A549 (cell line): ENCODE measurements around the gene NEDD8. TPM values are rescaled to one million over a fixed set of nuclear protein-coding genes. Genes with fewer than 3 reads are reported as not detected.

Experiments
- ATAC-seq, 2 experiments: fragments of 200-7000 bp in 1 of 2; fragments of >200 bp in 1 of 2; cut with Nextera tagmentation in 1 of 2; cut with Tn5 transposase in 1 of 2; 3 replicates each; pipeline versions ENCODE4 v1.8.0 to v1.9.1; 2018 to 2020; ENCODE audit warnings: mild to moderate bottlenecking in 1 of 2, moderate library complexity in 1 of 2
- CTCF ChIA-PET: fragments of 300-600 bp; sonication (Branson Sonifier 250); formaldehyde crosslinking; extraction: SDS; loops from one replicate; lab custom pipeline; 2021; ENCODE audit warnings: antibody characterized with exemption, inconsistent platforms; lab: Yijun Ruan, JAX
- POLR2A ChIA-PET: fragments of 350-600 bp; formaldehyde crosslinking; extraction: SDS; loops from one replicate; lab custom pipeline; 2021; ENCODE audit warnings: antibody characterized with exemption, inconsistent platforms; lab: Yijun Ruan, JAX
- DNase-seq, 2 experiments: peaks; one replicate each; pipeline versions ENCODE4 v3.0.0 to v3.0.0-alpha.2; 2011 to 2016; ENCODE audit warnings: low read depth in 1 of 2, low spot score in 1 of 2
- FAIRE-seq: peaks from 2 replicates; lab custom pipeline; 2011; peaks lifted over from hg19 to GRCh38; lab: Jason Lieb, UNC
- H3K27ac ChIP-seq, 2 experiments: fragments of >200 bp; sonication (Bioruptor Twin); formaldehyde crosslinking; 3 replicates each; pipeline ENCODE4 v1.5.1; 2016 to 2017
- H3K4me1 ChIP-seq: fragments of >200 bp; sonication (Bioruptor Twin); formaldehyde crosslinking; 3 replicates; pipeline ENCODE4 v1.6.1; 2016
- H3K4me2 ChIP-seq: fragments of >200 bp; sonication (Bioruptor Twin); formaldehyde crosslinking; 3 replicates; pipeline ENCODE4 v1.6.1; 2016
- H3K4me3 ChIP-seq: fragments of >200 bp; sonication (Bioruptor Twin); formaldehyde crosslinking; 3 replicates; pipeline ENCODE4 v1.5.1; 2016
- H3K9me3 ChIP-seq: fragments of >200 bp; sonication (Bioruptor Twin); formaldehyde crosslinking; 3 replicates; pipeline ENCODE4 v1.6.1; 2016
- BHLHE40 ChIP-seq: IDR thresholded peaks from 2 replicates; pipeline ENCODE4 v1.6.1; 2012; ENCODE audit warnings: low read depth, low read length, inconsistent platforms
- CBX2 ChIP-seq: fragments of 200-600 bp; sonication (generic); IDR thresholded peaks from 2 replicates; pipeline ENCODE4 v1.6.1; 2016; ENCODE audit warnings: low read depth, mild to moderate bottlenecking, borderline replicate concordance
- CEBPB ChIP-seq, 2 experiments: fragments of >200 bp in 1 of 2; sonication (Bioruptor Twin) in 1 of 2; formaldehyde crosslinking in 1 of 2; IDR thresholded peaks; 2 replicates each; pipeline ENCODE4 v1.6.1; 2012 to 2016
- CHD4 ChIP-seq: fragments of 200-600 bp; sonication (generic); IDR thresholded peaks from 2 replicates; pipeline ENCODE4 v1.6.1; 2016; ENCODE audit warnings: antibody characterized with exemption, mild to moderate bottlenecking, borderline replicate concordance
- FOSB ChIP-seq: fragments of 250-450 bp; sonication (Bioruptor Pico); IDR thresholded peaks from 2 replicates; pipeline ENCODE4 v1.5.0; 2020; ENCODE audit warnings: mild to moderate bottlenecking, moderate library complexity
- FOXS1 ChIP-seq: fragments of 250-450 bp; sonication (Bioruptor Pico); IDR thresholded peaks from 2 replicates; pipeline ENCODE4 v1.5.0; 2020; ENCODE audit warnings: mild to moderate bottlenecking, moderate library complexity
- HDAC2 ChIP-seq: fragments of 200-600 bp; sonication (generic); IDR thresholded peaks from 2 replicates; pipeline ENCODE4 v1.6.1; 2016
- HOXA7 ChIP-seq: fragments of 250-450 bp; sonication (Bioruptor Pico); IDR thresholded peaks from 2 replicates; pipeline ENCODE4 v1.5.0; 2020; ENCODE audit warnings: mild to moderate bottlenecking, moderate library complexity
- JUNB ChIP-seq: fragments of >200 bp; sonication (Bioruptor Twin); formaldehyde crosslinking; IDR thresholded peaks from 2 replicates; pipeline ENCODE4 v1.6.1; 2016
- KDM5A ChIP-seq: fragments of 200-600 bp; sonication (generic); IDR thresholded peaks from 2 replicates; pipeline ENCODE4 v1.6.1; 2016; ENCODE audit warnings: antibody characterized with exemption, mild to moderate bottlenecking
- MYC ChIP-seq: IDR thresholded peaks from 2 replicates; pipeline ENCODE4 v1.6.1; 2012; ENCODE audit warnings: mild to moderate bottlenecking, inconsistent platforms, low read length, improper control_type of control experiment, borderline replicate concordance
- NR3C1 ChIP-seq: fragments of >200 bp; sonication (Bioruptor Twin); formaldehyde crosslinking; IDR thresholded peaks from 3 replicates; pipeline ENCODE4 v1.6.1; 2017
- POLR2AphosphoS2 ChIP-seq: conservative IDR thresholded peaks from 2 replicates; pipeline ENCODE4 v1.6.1; 2012; ENCODE audit warnings: low read length, improper control_type of control experiment, inconsistent platforms
- RAD21 ChIP-seq, 2 experiments: fragments of >200 bp in 1 of 2; sonication (Bioruptor Twin) in 1 of 2; formaldehyde crosslinking in 1 of 2; IDR thresholded peaks in 1 of 2; conservative IDR thresholded peaks in 1 of 2; 2 replicates in 1 of 2; 3 replicates in 1 of 2; pipeline ENCODE4 v1.6.1; 2012 to 2018; ENCODE audit warnings: inconsistent platforms in 1 of 2
- RCOR1 ChIP-seq: fragments of 150-350 bp; IDR thresholded peaks from 2 replicates; pipeline ENCODE4 v1.6.1; 2014; ENCODE audit warnings: antibody characterized with exemption, low read length, low read depth
- RFX5 ChIP-seq: fragments of 450-650 bp; IDR thresholded peaks from 2 replicates; pipeline ENCODE4 v1.7.1; 2014; ENCODE audit warnings: antibody characterized with exemption, mild to moderate bottlenecking, moderate library complexity
- TP53 ChIP-seq: fragments of 250-450 bp; sonication (Bioruptor Pico); IDR thresholded peaks from 2 replicates; pipeline ENCODE4 v1.5.0; 2021; ENCODE audit warnings: mild to moderate bottlenecking, moderate library complexity
- ZNF302 ChIP-seq: fragments of 250-450 bp; sonication (Bioruptor Pico); IDR thresholded peaks from 2 replicates; pipeline ENCODE4 v1.9.0; 2021; ENCODE audit warnings: inconsistent platforms, mild to moderate bottlenecking, moderate library complexity
- ZSCAN20 ChIP-seq: fragments of 250-450 bp; sonication (Bioruptor Pico); IDR thresholded peaks from 2 replicates; pipeline ENCODE4 v1.8.0; 2022; ENCODE audit warnings: mild to moderate bottlenecking, moderate library complexity
- WGBS: methylation state at CpG from one replicate; pipeline ENCODE4 v1.1.6; 2017; ENCODE audit errors: missing lambda C conversion rate; 5-methylcytosine and 5-hydroxymethylcytosine counted together
- polyA plus RNA-seq, 4 experiments: library from polyadenylated mRNA; depleted of rRNA in 3 of 4; stranded (reverse); fragments of >200 nt; fragmentation: RNase III in 1 of 4; extraction: RNeasy Plus Mini Kit Qiagen cat#74134 plus additional on column Dnase treatment in 1 of 4; gene quantifications; 2 replicates in 3 of 4; 3 replicates in 1 of 4; pipeline ENCODE4 v1.2.3, GENCODE V29; 2011 to 2017
- TF ChIP-seq, protein P1 (sequence below): fragments of 250-450 bp; sonication (Bioruptor Pico); IDR thresholded peaks from 2 replicates; pipeline ENCODE4 v1.5.0; 2021; ENCODE audit warnings: mild to moderate bottlenecking, moderate library complexity, borderline replicate concordance
- TF ChIP-seq, protein P2 (sequence below): fragments of >200 bp; sonication (Bioruptor Twin); formaldehyde crosslinking; IDR thresholded peaks from 2 replicates; pipeline ENCODE4 v1.6.1; 2016

NEDD8 gene
- polyA plus RNA-seq, 2 of the 4 experiments (the other 2 are of a cell fraction) = 433 to 589 TPM

DNA sequence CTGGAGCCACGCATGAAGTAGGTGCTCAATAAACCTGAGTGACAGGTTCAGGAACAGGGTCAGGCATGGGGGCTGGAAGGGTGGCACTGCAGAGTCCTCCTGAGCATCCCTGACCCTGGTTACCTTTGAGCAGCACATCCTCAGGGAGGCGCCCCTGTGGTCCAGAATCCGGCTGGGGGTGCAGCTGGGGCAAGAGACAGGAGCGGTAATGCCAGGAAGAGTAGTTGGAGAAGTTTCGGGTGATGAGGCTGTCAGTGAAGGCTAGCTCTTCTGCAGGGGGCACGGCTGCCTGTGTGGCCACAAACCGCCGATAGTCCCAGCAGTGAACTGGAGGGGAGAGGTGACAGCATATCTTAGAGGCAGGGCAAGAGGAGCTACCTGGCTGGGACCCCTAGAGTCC, 37.2 kb upstream of the NEDD8 start:
- no peaks in the 10 kb centered on the region for H3K9me3 ChIP-seq
- TF ChIP-seq FOXS1 (CRISPR knock-in tag) = no peak
- TF ChIP-seq NR3C1 = no peak
- no peak for TF ChIP-seq RCOR1
- no peak for TF ChIP-seq CHD4
- TF ChIP-seq HDAC2 = no peak
- no peak for TF ChIP-seq JUNB
- no peak overlapping the region for H3K27ac ChIP-seq
- WGBS = 94% methylated on average over 8 of the region's 8 CpGs
- ChIA-PET POLR2A (interaction anchor here (0.6 to 1.4 kb wide), 2 partner anchors 11 to 27 kb away, joined by 4 to 7 read pairs; partner anchors contain the start of gene TINF2), CTCF (interaction anchor here (0.6 to 34.0 kb wide), 7 partner anchors 14 to 167 kb away, joined by 3 to 469 read pairs (median 4); partner anchors contain the start of genes CIDEB, DHRS1, IRF9 and LTB4R)
- no peak overlapping the region for H3K4me3 ChIP-seq
- H3K4me2 ChIP-seq = no peak overlapping the region
- ATAC-seq = no peak
- H3K4me1 ChIP-seq = 0 out of 3 replicates have a peak, but pooled peaks cover 5% of the 10 kb centered on the region
- no peak for FAIRE-seq
- no peak for DNase-seq

GRCh38 chr14:24268225-24268624, 36.1 kb upstream of the NEDD8 start:
- 0 out of 3 replicates have a peak, but pooled peaks cover 5% of the 10 kb centered on the region for H3K4me1 ChIP-seq
- WGBS = 89% methylated on average over 9 of the region's 9 CpGs
- ATAC-seq (no peak), DNase-seq (no peak), FAIRE-seq (no peak)
- ChIA-PET CTCF (interaction anchor here (0.8 to 34.0 kb wide), 4 partner anchors 15 to 35 kb away, joined by 3 to 469 read pairs (median 33); partner anchors contain the start of genes CIDEB, DHRS1, LTB4R and LTB4R2), POLR2A (no interaction called here)
- H3K27ac ChIP-seq = no peak overlapping the region
- no peaks in the 10 kb centered on the region for H3K9me3 ChIP-seq
- TF ChIP-seq JUNB (no peak), BHLHE40 (no peak), FOXS1 (CRISPR knock-in tag) (no peak), HDAC2 (no peak), TP53 (CRISPR knock-in tag) (no peak), RAD21 (conservative IDR thresholded peaks at IDR 0.05 in 1 of 2, IDR thresholded peaks at IDR 0.05 in 1 of 2) (no peak), KDM5A (no peak), CEBPB (IDR thresholded peaks at IDR 0.05) (no peak)
- TF ChIP-seq, protein P1, sequence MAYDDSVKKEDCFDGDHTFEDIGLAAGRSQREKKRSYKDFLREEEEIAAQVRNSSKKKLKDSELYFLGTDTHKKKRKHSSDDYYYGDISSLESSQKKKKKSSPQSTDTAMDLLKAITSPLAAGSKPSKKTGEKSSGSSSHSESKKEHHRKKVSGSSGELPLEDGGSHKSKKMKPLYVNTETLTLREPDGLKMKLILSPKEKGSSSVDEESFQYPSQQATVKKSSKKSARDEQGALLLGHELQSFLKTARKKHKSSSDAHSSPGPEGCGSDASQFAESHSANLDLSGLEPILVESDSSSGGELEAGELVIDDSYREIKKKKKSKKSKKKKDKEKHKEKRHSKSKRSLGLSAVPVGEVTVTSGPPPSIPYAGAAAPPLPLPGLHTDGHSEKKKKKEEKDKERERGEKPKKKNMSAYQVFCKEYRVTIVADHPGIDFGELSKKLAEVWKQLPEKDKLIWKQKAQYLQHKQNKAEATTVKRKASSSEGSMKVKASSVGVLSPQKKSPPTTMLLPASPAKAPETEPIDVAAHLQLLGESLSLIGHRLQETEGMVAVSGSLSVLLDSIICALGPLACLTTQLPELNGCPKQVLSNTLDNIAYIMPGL (CRISPR knock-in tag) = no peak
- TF ChIP-seq, protein P2, sequence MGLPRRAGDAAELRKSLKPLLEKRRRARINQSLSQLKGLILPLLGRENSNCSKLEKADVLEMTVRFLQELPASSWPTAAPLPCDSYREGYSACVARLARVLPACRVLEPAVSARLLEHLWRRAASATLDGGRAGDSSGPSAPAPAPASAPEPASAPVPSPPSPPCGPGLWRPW = no peak
- no peak overlapping the region for H3K4me3 ChIP-seq
- no peak overlapping the region for H3K4me2 ChIP-seq

DNA sequence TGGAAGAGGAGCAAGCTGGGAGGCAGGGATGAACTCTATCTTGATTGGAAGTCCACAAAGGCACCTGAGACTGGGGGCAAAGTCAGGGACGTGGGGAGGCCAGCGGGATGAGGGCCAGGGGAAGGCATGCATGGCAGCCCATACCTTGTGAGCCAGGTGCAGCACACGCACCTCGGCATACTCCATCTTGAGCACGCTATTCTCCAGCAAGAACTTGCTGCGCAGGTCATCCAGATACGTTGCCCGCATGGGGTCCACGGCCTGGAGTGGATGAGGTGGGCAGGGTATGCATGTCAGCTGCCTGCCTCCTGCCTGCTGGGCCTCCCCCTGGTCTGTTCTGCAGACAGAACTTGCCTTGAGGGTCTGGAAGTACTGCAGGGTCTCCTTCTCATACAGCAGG, 35.3 kb upstream of the NEDD8 start:
- no peaks in the 10 kb centered on the region for H3K9me3 ChIP-seq
- CTCF ChIA-PET = interaction anchor here (1.0 to 34.0 kb wide), 3 partner anchors 14 to 36 kb away, joined by 3 to 469 read pairs (median 4); partner anchors contain the start of genes CIDEB, DHRS1, LTB4R and LTB4R2
- no peak overlapping the region for H3K4me2 ChIP-seq
- 0 out of 3 replicates have a peak, but pooled peaks cover 5% of the 10 kb centered on the region for H3K4me1 ChIP-seq
- no peak overlapping the region for H3K27ac ChIP-seq
- no peak for TF ChIP-seq RCOR1
- TF ChIP-seq RFX5 = no peak
- TF ChIP-seq POLR2AphosphoS2 = no peak
- no peak for TF ChIP-seq ZNF302
- no peak for TF ChIP-seq FOSB (CRISPR knock-in tag)
- no peak for TF ChIP-seq MYC
- no peak for TF ChIP-seq HOXA7 (CRISPR knock-in tag)
- TF ChIP-seq ZSCAN20 (CRISPR knock-in tag) = no peak
- no peak for TF ChIP-seq CBX2
- DNase-seq = no peak
- POLR2A ChIA-PET = no interaction called here
- no peak for ATAC-seq
- 79% methylated on average over 6 of the region's 9 CpGs for WGBS
- FAIRE-seq = no peak
- no peak overlapping the region for H3K4me3 ChIP-seq
